Measurements from ENCODE around the gene MAGED1. TPM values are rescaled to one million over a fixed set of nuclear protein-coding genes. Genes with fewer than 3 reads are reported as not detected.

Gene MAGED1
- total RNA-seq: 54.0 and 55.7 TPM in 2 replicates

GRCh38 chrX:51892921-51893745 is at the start of gene MAGED1:
Gene MAGED1, plus strand, starts transcription at chrX:51893623. Its CDS starts 682 bp downstream, at chrX:51894305.

Other genes starting within 250 kb of the MAGED1 start
- not detected in 2 replicates for gene CENPVL2, start 210.8 kb upstream of the MAGED1 start, total RNA-seq
- not detected in 2 replicates for gene CENPVL1, start 183.1 kb upstream of the MAGED1 start, total RNA-seq
- gene GSPT2, start 150.2 kb upstream of the MAGED1 start, total RNA-seq: 3.4 and 5.4 TPM in 2 replicates
- 34.3 and 39.0 TPM in 2 replicates for gene MAGED4B, start 175.6 kb downstream of the MAGED1 start, total RNA-seq